Mucosa of descending colon (tissue), 3 donors: ENCODE data around the gene GSN. TPM values are rescaled to one million over a fixed set of nuclear protein-coding genes. Genes with fewer than 3 reads are reported as not detected.

Source experiments
- ATAC-seq: fragments of 200-7000 bp; cut with Tn5 transposase; one replicate; pipeline ENCODE4 v1.9.1; 2020; ENCODE audit warnings: mild to moderate bottlenecking, moderate library complexity
- DNase-seq, 3 donors: peaks; one replicate each; pipeline ENCODE4 v3.0.0-alpha.2; 2020
- H3K36me3 ChIP-seq: fragments of 200-600 bp; one replicate; pipeline ENCODE4 v1.8.0; 2021; ENCODE audit warnings: low read depth, mild to moderate bottlenecking
- H3K4me1 ChIP-seq: fragments of 200-600 bp; one replicate; pipeline ENCODE4 v1.8.0; 2021; ENCODE audit warnings: low read depth, mild to moderate bottlenecking
- H3K4me3 ChIP-seq: fragments of 200-600 bp; one replicate; pipeline ENCODE4 v1.8.0; 2021; ENCODE audit warnings: mild to moderate bottlenecking
- H3K9me3 ChIP-seq: fragments of 200-600 bp; one replicate; pipeline ENCODE4 v1.8.0; 2021; ENCODE audit warnings: mild to moderate bottlenecking
- CTCF ChIP-seq: fragments of 200-600 bp; IDR thresholded peaks from one replicate; pipeline ENCODE4 v1.8.0; 2022; ENCODE audit warnings: antibody characterized with exemption, mild to moderate bottlenecking
- intact Hi-C, 2 donors: fragments of 100-400 bp; cut with DNase I in 1 of 2; cut with micrococcal nuclease in 1 of 2; formaldehyde crosslinking; loops; one replicate each; pipeline versions ENCODE4 v1.11.0 to v1.11.1; 2022; cut with DNase I, micrococcal nuclease
- total RNA-seq, 3 donors: library from RNA; stranded (reverse); fragmentation: NEBNext Ultra II Directional in 2 of 3; extraction: Animal tissue kit (Norgen Biotek cat#: 25700) in 2 of 3; gene quantifications; one replicate each; pipeline versions ENCODE4 v1.2.1 to v1.2.4, GENCODE V29; 2021 to 2023
- donor health status: DM: no; HTN: no; CAD: no; lungs with moderate emphysema.
- donor health status: DM: no; HTN: no; CAD: no.
- donor health status: DM: no; HTN: yes; CAD: no.

GSN gene
- total RNA-seq, 3 donors from 2014 or later = 443 to 952 (median 937) TPM

- intact Hi-C loops = no loop called here
- Histone ChIP-seq H3K36me3 (no peaks in the 10 kb centered on the region), H3K9me3 (no peaks in the 10 kb centered on the region), H3K4me1 (no peaks in the 10 kb centered on the region), H3K4me3 (no peak overlapping the region)
- no peak for ATAC-seq
- TF ChIP-seq CTCF = no peak
- DNase-seq = no peak
Observed at GRCh38 chr9:121340676-121341392, 72.9 kb downstream of the GSN start.

- ATAC-seq (no peak), DNase-seq (no peak)
- Histone ChIP-seq H3K9me3 (no peaks in the 10 kb centered on the region), H3K36me3 (no peaks in the 10 kb centered on the region), H3K4me1 (no peaks in the 10 kb centered on the region), H3K4me3 (no peak overlapping the region)
- intact Hi-C loops = no loop called here
- no peak for TF ChIP-seq CTCF
Observed at GRCh38 chr9:121344184-121344583, 76.2 kb downstream of the GSN start.

GRCh38 chr9:121345070-121345469 lies 77.1 kb downstream of the GSN start:
- H3K4me3 ChIP-seq = no peak overlapping the region
- ATAC-seq (no peak), DNase-seq (no peak)
- H3K36me3 ChIP-seq = no peaks in the 10 kb centered on the region
- no peak for TF ChIP-seq CTCF
- intact Hi-C loops = no loop called here
- H3K9me3 ChIP-seq = no peaks in the 10 kb centered on the region
- H3K4me1 ChIP-seq = no peaks in the 10 kb centered on the region

GRCh38 chr9:121348221-121348620 lies 80.3 kb downstream of the GSN start:
- no peak for TF ChIP-seq CTCF
- intact Hi-C loops = no loop called here
- H3K9me3 ChIP-seq = no peaks in the 10 kb centered on the region
- no peak overlapping the region for H3K4me3 ChIP-seq
- H3K4me1 ChIP-seq = peaks cover 7% of the 10 kb centered on the region
- ATAC-seq = no peak
- H3K36me3 ChIP-seq = no peaks in the 10 kb centered on the region
- no peak for DNase-seq

- Histone ChIP-seq H3K9me3 (no peaks in the 10 kb centered on the region), H3K4me3 (no peak overlapping the region), H3K4me1 (peaks cover 11% of the 10 kb centered on the region), H3K36me3 (no peaks in the 10 kb centered on the region)
- ATAC-seq (no peak), DNase-seq (no peak)
- intact Hi-C loops = no loop called here
- TF ChIP-seq CTCF = no peak
Observed at GRCh38 chr9:121349009-121349408, 81.0 kb downstream of the GSN start.

GRCh38 chr9:121350036-121350435 lies 82.1 kb downstream of the GSN start:
- TF ChIP-seq CTCF = no peak
- Histone ChIP-seq H3K4me1 (peaks cover 18% of the 10 kb centered on the region), H3K9me3 (no peaks in the 10 kb centered on the region), H3K36me3 (no peaks in the 10 kb centered on the region), H3K4me3 (no peak overlapping the region)
- ATAC-seq = no peak
- DNase-seq = no peak
- intact Hi-C loops = no loop called here
